ENCODE measurements around the gene SLC15A4.

Gene SLC15A4

GRCh38 chr12:128791395-128792322 lies 32.1 kb downstream of the SLC15A4 start:
- no peak for DNase-seq

- DNase-seq = no peak
Measured at GRCh38 chr12:128790653-128791373, 32.9 kb downstream of the SLC15A4 start.

- no peak for DNase-seq
Measured at GRCh38 chr12:128790221-128790620, 33.5 kb downstream of the SLC15A4 start.

- no peak for DNase-seq
Measured at GRCh38 chr12:128789356-128789929, 34.3 kb downstream of the SLC15A4 start.

- no peak for DNase-seq
Measured at GRCh38 chr12:128787827-128788226, 35.9 kb downstream of the SLC15A4 start.

GRCh38 chr12:128786741-128787391 lies 36.9 kb downstream of the SLC15A4 start:
- no peak for DNase-seq

- no peak for DNase-seq
Measured at GRCh38 chr12:128784030-128784760, 39.6 kb downstream of the SLC15A4 start.

- no peak for DNase-seq
Measured at GRCh38 chr12:128783129-128783574, 40.6 kb downstream of the SLC15A4 start.

- no peak for DNase-seq
Measured at GRCh38 chr12:128779901-128780300, 43.9 kb downstream of the SLC15A4 start.

- DNase-seq = no peak
Measured at GRCh38 chr12:128772249-128772648, 51.5 kb downstream of the SLC15A4 start.

- no peak for DNase-seq
Measured at GRCh38 chr12:128771681-128772080, 52.1 kb downstream of the SLC15A4 start.

- DNase-seq = no peak
Measured at GRCh38 chr12:128767518-128767917, 56.2 kb downstream of the SLC15A4 start.

GRCh38 chr12:128766738-128767501 lies 56.8 kb downstream of the SLC15A4 start:
- DNase-seq = no peak

GRCh38 chr12:128763395-128763794 lies 60.4 kb downstream of the SLC15A4 start:
- no peak for DNase-seq

GRCh38 chr12:128761379-128761790 lies 62.4 kb downstream of the SLC15A4 start:
- DNase-seq = no peak

GRCh38 chr12:128755566-128755965 lies 68.2 kb downstream of the SLC15A4 start:
- no peak for DNase-seq

GRCh38 chr12:128754275-128754674 lies 69.5 kb downstream of the SLC15A4 start:
- no peak for DNase-seq

GRCh38 chr12:128753438-128753837 lies 70.3 kb downstream of the SLC15A4 start:
- no peak for DNase-seq

GRCh38 chr12:128752386-128752785 lies 71.4 kb downstream of the SLC15A4 start:
- DNase-seq = no peak

GRCh38 chr12:128747441-128747840 lies 76.3 kb downstream of the SLC15A4 start:
- DNase-seq = no peak

Measured in SIG-M5 (cell line).